A549 (cell line): ENCODE data around the gene DLL4. TPM values are rescaled to one million over a fixed set of nuclear protein-coding genes. Genes with fewer than 3 reads are reported as not detected.

Experiments used
- ATAC-seq, 2 experiments: fragments of 200-7000 bp in 1 of 2; fragments of >200 bp in 1 of 2; cut with Nextera tagmentation in 1 of 2; cut with Tn5 transposase in 1 of 2; 3 replicates each; pipeline versions ENCODE4 v1.8.0 to v1.9.1; 2018 to 2020; ENCODE audit warnings: mild to moderate bottlenecking in 1 of 2, moderate library complexity in 1 of 2
- CTCF ChIA-PET: fragments of 300-600 bp; sonication (Branson Sonifier 250); formaldehyde crosslinking; extraction: SDS; loops from one replicate; lab custom pipeline; 2021; ENCODE audit warnings: antibody characterized with exemption, inconsistent platforms; lab: Yijun Ruan, JAX
- POLR2A ChIA-PET: fragments of 350-600 bp; formaldehyde crosslinking; extraction: SDS; loops from one replicate; lab custom pipeline; 2021; ENCODE audit warnings: antibody characterized with exemption, inconsistent platforms; lab: Yijun Ruan, JAX
- DNase-seq, 2 experiments: peaks; one replicate each; pipeline versions ENCODE4 v3.0.0 to v3.0.0-alpha.2; 2011 to 2016; ENCODE audit warnings: low read depth in 1 of 2, low spot score in 1 of 2
- FAIRE-seq: peaks from 2 replicates; lab custom pipeline; 2011; peaks lifted over from hg19 to GRCh38; lab: Jason Lieb, UNC
- H3K27ac ChIP-seq, 2 experiments: fragments of >200 bp; sonication (Bioruptor Twin); formaldehyde crosslinking; 3 replicates each; pipeline ENCODE4 v1.5.1; 2016 to 2017
- H3K4me1 ChIP-seq: fragments of >200 bp; sonication (Bioruptor Twin); formaldehyde crosslinking; 3 replicates; pipeline ENCODE4 v1.6.1; 2016
- H3K4me2 ChIP-seq: fragments of >200 bp; sonication (Bioruptor Twin); formaldehyde crosslinking; 3 replicates; pipeline ENCODE4 v1.6.1; 2016
- H3K4me3 ChIP-seq: fragments of >200 bp; sonication (Bioruptor Twin); formaldehyde crosslinking; 3 replicates; pipeline ENCODE4 v1.5.1; 2016
- H3K9me3 ChIP-seq: fragments of >200 bp; sonication (Bioruptor Twin); formaldehyde crosslinking; 3 replicates; pipeline ENCODE4 v1.6.1; 2016
- CHD2 ChIP-seq: fragments of 150-350 bp; IDR thresholded peaks from 2 replicates; pipeline ENCODE4 v1.6.1; 2014; ENCODE audit warnings: low read length; ENCODE audit not compliant: partially characterized antibody
- ESRRA ChIP-seq: fragments of 150-350 bp; IDR thresholded peaks from 2 replicates; pipeline ENCODE4 v1.6.1; 2014; ENCODE audit warnings: mild to moderate bottlenecking, low read length, borderline replicate concordance
- FOSB ChIP-seq: fragments of 250-450 bp; sonication (Bioruptor Pico); IDR thresholded peaks from 2 replicates; pipeline ENCODE4 v1.5.0; 2020; ENCODE audit warnings: mild to moderate bottlenecking, moderate library complexity
- FOSL2 ChIP-seq, 2 experiments: fragments of 450-650 bp in 1 of 2; fragments of >200 bp in 1 of 2; sonication (Bioruptor Twin) in 1 of 2; formaldehyde crosslinking; IDR thresholded peaks; 2 replicates each; pipeline versions ENCODE4 v1.5.0 to v1.6.1; 2016 to 2020; ENCODE audit warnings: mild to moderate bottlenecking in 1 of 2, moderate library complexity in 1 of 2
- GATA3 ChIP-seq: IDR thresholded peaks from 2 replicates; pipeline ENCODE4 v1.6.1; 2012; ENCODE audit warnings: borderline replicate concordance
- HDAC2 ChIP-seq: fragments of 200-600 bp; sonication (generic); IDR thresholded peaks from 2 replicates; pipeline ENCODE4 v1.6.1; 2016
- HEYL ChIP-seq: fragments of 250-450 bp; sonication (Bioruptor Pico); IDR thresholded peaks from 2 replicates; pipeline ENCODE4 v1.8.0; 2021; ENCODE audit warnings: mild to moderate bottlenecking, moderate library complexity
- HOXA7 ChIP-seq: fragments of 250-450 bp; sonication (Bioruptor Pico); IDR thresholded peaks from 2 replicates; pipeline ENCODE4 v1.5.0; 2020; ENCODE audit warnings: mild to moderate bottlenecking, moderate library complexity
- JUN ChIP-seq, 2 experiments: fragments of >200 bp; sonication (Bioruptor Twin); formaldehyde crosslinking; IDR thresholded peaks; 2 replicates in 1 of 2; 3 replicates in 1 of 2; pipeline ENCODE4 v1.6.1; 2016 to 2017
- KDM1A ChIP-seq: fragments of 200-600 bp; sonication (generic); IDR thresholded peaks from 2 replicates; pipeline ENCODE4 v1.6.1; 2016; ENCODE audit warnings: low read depth, mild to moderate bottlenecking
- KDM5A ChIP-seq: fragments of 200-600 bp; sonication (generic); IDR thresholded peaks from 2 replicates; pipeline ENCODE4 v1.6.1; 2016; ENCODE audit warnings: antibody characterized with exemption, mild to moderate bottlenecking
- MAX ChIP-seq: IDR thresholded peaks from 2 replicates; pipeline ENCODE4 v1.6.1; 2012
- MAZ ChIP-seq: fragments of 150-350 bp; IDR thresholded peaks from 2 replicates; pipeline ENCODE4 v1.6.1; 2014; ENCODE audit warnings: antibody characterized with exemption, low read depth, low read length, borderline replicate concordance
- MYC ChIP-seq: IDR thresholded peaks from 2 replicates; pipeline ENCODE4 v1.6.1; 2012; ENCODE audit warnings: mild to moderate bottlenecking, inconsistent platforms, low read length, improper control_type of control experiment, borderline replicate concordance
- NPAS2 ChIP-seq: fragments of 250-450 bp; sonication (Bioruptor Pico); IDR thresholded peaks from 2 replicates; pipeline ENCODE4 v1.8.0; 2022; ENCODE audit warnings: mild to moderate bottlenecking, moderate library complexity, borderline replicate concordance
- NR3C1 ChIP-seq: fragments of >200 bp; sonication (Bioruptor Twin); formaldehyde crosslinking; IDR thresholded peaks from 3 replicates; pipeline ENCODE4 v1.6.1; 2017
- PHF8 ChIP-seq: fragments of 200-600 bp; sonication (generic); IDR thresholded peaks from 2 replicates; pipeline ENCODE4 v1.6.1; 2016; ENCODE audit warnings: low read depth, mild to moderate bottlenecking, antibody characterized with exemption, moderate library complexity, borderline replicate concordance
- POLR2AphosphoS2 ChIP-seq: conservative IDR thresholded peaks from 2 replicates; pipeline ENCODE4 v1.6.1; 2012; ENCODE audit warnings: low read length, improper control_type of control experiment, inconsistent platforms
- RAD21 ChIP-seq, 2 experiments: fragments of >200 bp in 1 of 2; sonication (Bioruptor Twin) in 1 of 2; formaldehyde crosslinking in 1 of 2; IDR thresholded peaks in 1 of 2; conservative IDR thresholded peaks in 1 of 2; 2 replicates in 1 of 2; 3 replicates in 1 of 2; pipeline ENCODE4 v1.6.1; 2012 to 2018; ENCODE audit warnings: inconsistent platforms in 1 of 2
- RCOR1 ChIP-seq: fragments of 150-350 bp; IDR thresholded peaks from 2 replicates; pipeline ENCODE4 v1.6.1; 2014; ENCODE audit warnings: antibody characterized with exemption, low read length, low read depth
- REST ChIP-seq: fragments of 200-600 bp; sonication (generic); IDR thresholded peaks from 2 replicates; pipeline ENCODE4 v1.6.1; 2016; ENCODE audit warnings: antibody characterized with exemption, mild to moderate bottlenecking, moderate library complexity
- RFX5 ChIP-seq: fragments of 450-650 bp; IDR thresholded peaks from 2 replicates; pipeline ENCODE4 v1.7.1; 2014; ENCODE audit warnings: antibody characterized with exemption, mild to moderate bottlenecking, moderate library complexity
- RNF2 ChIP-seq: fragments of 200-600 bp; sonication (generic); IDR thresholded peaks from 2 replicates; pipeline ENCODE4 v1.6.1; 2016; ENCODE audit warnings: low read depth, mild to moderate bottlenecking, antibody characterized with exemption, moderate library complexity, borderline replicate concordance
- SMC3 ChIP-seq: fragments of >200 bp; sonication (Bioruptor Twin); formaldehyde crosslinking; IDR thresholded peaks from 3 replicates; pipeline ENCODE4 v1.6.1; 2018; ENCODE audit warnings: inconsistent platforms
- SREBF2 ChIP-seq: fragments of 450-650 bp; IDR thresholded peaks from 2 replicates; pipeline ENCODE4 v1.6.1; 2014; ENCODE audit warnings: mild to moderate bottlenecking, moderate library complexity
- TFCP2L1 ChIP-seq: fragments of 250-450 bp; sonication (Bioruptor Pico); IDR thresholded peaks from 2 replicates; pipeline ENCODE4 v1.5.0; 2021; ENCODE audit warnings: mild to moderate bottlenecking
- TP53 ChIP-seq: fragments of 250-450 bp; sonication (Bioruptor Pico); IDR thresholded peaks from 2 replicates; pipeline ENCODE4 v1.5.0; 2021; ENCODE audit warnings: mild to moderate bottlenecking, moderate library complexity
- WGBS: methylation state at CpG from one replicate; pipeline ENCODE4 v1.1.6; 2017; ENCODE audit errors: missing lambda C conversion rate; 5-methylcytosine and 5-hydroxymethylcytosine counted together
- polyA plus RNA-seq, 4 experiments: library from polyadenylated mRNA; depleted of rRNA in 3 of 4; stranded (reverse); fragments of >200 nt; fragmentation: RNase III in 1 of 4; extraction: RNeasy Plus Mini Kit Qiagen cat#74134 plus additional on column Dnase treatment in 1 of 4; gene quantifications; 2 replicates in 3 of 4; 3 replicates in 1 of 4; pipeline ENCODE4 v1.2.3, GENCODE V29; 2011 to 2017
- TF ChIP-seq, protein P1 (sequence below): IDR thresholded peaks from 2 replicates; pipeline ENCODE4 v1.6.1; 2012
- TF ChIP-seq, protein P2 (sequence below): fragments of 250-450 bp; sonication (Bioruptor Pico); IDR thresholded peaks from 2 replicates; pipeline ENCODE4 v1.5.0; 2020; ENCODE audit warnings: low read depth, mild to moderate bottlenecking, moderate library complexity

DLL4 gene
- polyA plus RNA-seq, 2 of the 4 experiments (the other 2 are of a cell fraction), result 0.09 to 0.28 TPM

- no peaks in the 10 kb centered on the region for H3K9me3 ChIP-seq
Measured at GRCh38 chr15:40981186-40981585, 52.0 kb downstream of the DLL4 start.

DNA sequence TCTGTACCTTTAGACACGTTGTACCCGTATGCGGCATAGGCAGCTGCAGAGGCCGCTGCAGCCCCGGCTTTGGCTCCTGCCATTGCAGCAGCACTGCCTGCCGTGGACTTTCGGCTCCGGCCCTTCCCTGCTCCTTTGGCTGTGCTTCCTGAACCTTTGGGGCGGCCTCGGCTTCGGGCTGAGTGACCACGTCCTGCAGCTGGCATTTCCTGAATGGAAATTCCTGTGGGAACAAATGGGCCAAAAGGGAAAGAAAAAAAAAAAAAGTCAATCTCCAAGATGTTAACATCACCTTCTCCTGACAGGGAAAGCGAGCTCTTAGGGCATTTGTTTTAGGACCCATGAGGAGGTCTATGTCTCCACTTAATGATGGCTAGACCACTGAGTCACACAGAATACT lies 53.7 kb downstream of the DLL4 start:
- ATAC-seq, result no peak
- FAIRE-seq, result no peak
- H3K27ac ChIP-seq, result no peak overlapping the region
- TF ChIP-seq RNF2 (no peak), SMC3 (no peak), MYC (no peak), HOXA7 (CRISPR knock-in tag) (no peak), REST (no peak), TFCP2L1 (CRISPR knock-in tag) (no peak), NR3C1 (no peak), RCOR1 (no peak), CHD2 (no peak), TP53 (no peak), SREBF2 (no peak), ESRRA (no peak), KDM5A (no peak), MAX (no peak), FOSB (CRISPR knock-in tag) (no peak), HEYL (CRISPR knock-in tag) (no peak), GATA3 (no peak)
- TF ChIP-seq, protein P1, sequence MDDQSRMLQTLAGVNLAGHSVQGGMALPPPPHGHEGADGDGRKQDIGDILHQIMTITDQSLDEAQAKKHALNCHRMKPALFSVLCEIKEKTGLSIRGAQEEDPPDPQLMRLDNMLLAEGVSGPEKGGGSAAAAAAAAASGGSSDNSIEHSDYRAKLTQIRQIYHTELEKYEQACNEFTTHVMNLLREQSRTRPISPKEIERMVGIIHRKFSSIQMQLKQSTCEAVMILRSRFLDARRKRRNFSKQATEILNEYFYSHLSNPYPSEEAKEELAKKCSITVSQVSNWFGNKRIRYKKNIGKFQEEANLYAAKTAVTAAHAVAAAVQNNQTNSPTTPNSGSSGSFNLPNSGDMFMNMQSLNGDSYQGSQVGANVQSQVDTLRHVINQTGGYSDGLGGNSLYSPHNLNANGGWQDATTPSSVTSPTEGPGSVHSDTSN, result no peak
- TF ChIP-seq, all 56 proteins: peak for 0
- ChIA-PET POLR2A (no interaction called here), CTCF (interaction anchor here (0.6 to 4.7 kb wide), 4 partner anchors 20 to 41 kb away, joined by 3 to 21 read pairs (median 4); partner anchors contain the start of gene CHAC1)
- WGBS, result 96% methylated on average over 10 of the region's 13 CpGs
- no peaks in the 10 kb centered on the region for H3K4me1 ChIP-seq
- H3K4me3 ChIP-seq, result no peak overlapping the region
- H3K9me3 ChIP-seq, result no peaks in the 10 kb centered on the region
- DNase-seq, result no peak
- no peak overlapping the region for H3K4me2 ChIP-seq

More at GRCh38 chr15:40981186-40981585, 52.0 kb downstream of the DLL4 start:
- TF ChIP-seq, protein P2, sequence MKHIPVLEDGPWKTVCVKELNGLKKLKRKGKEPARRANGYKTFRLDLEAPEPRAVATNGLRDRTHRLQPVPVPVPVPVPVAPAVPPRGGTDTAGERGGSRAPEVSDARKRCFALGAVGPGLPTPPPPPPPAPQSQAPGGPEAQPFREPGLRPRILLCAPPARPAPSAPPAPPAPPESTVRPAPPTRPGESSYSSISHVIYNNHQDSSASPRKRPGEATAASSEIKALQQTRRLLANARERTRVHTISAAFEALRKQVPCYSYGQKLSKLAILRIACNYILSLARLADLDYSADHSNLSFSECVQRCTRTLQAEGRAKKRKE (CRISPR knock-in tag), result no peak
- TF ChIP-seq RAD21 (conservative IDR thresholded peaks at IDR 0.05 in 1 of 2, IDR thresholded peaks at IDR 0.05 in 1 of 2) (no peak), POLR2AphosphoS2 (no peak), FOSB (CRISPR knock-in tag) (no peak), KDM1A (no peak), REST (no peak), RFX5 (no peak), JUN (IDR thresholded peaks at IDR 0.05) (no peak), NPAS2 (CRISPR knock-in tag) (no peak), TFCP2L1 (CRISPR knock-in tag) (no peak), FOSL2 (IDR thresholded peaks at IDR 0.05) (no peak), FOSL2 (CRISPR knock-in tag; IDR thresholded peaks at IDR 0.05) (no peak), RNF2 (no peak), ESRRA (no peak), KDM5A (no peak), HDAC2 (no peak), MAZ (no peak), PHF8 (no peak)
- ChIA-PET POLR2A (no interaction called here), CTCF (interaction anchor here (0.9 to 4.7 kb wide), 2 partner anchors 13 to 39 kb away, joined by 4 to 21 read pairs; no protein-coding TSS in a partner anchor)
- Histone ChIP-seq H3K4me1 (no peaks in the 10 kb centered on the region), H3K4me3 (no peak overlapping the region), H3K4me2 (no peak overlapping the region), H3K27ac (no peak overlapping the region)
- DNase-seq (no peak), ATAC-seq (no peak), FAIRE-seq (no peak)
- WGBS, result 78% methylated on average over 3 of the region's 3 CpGs
